ENCODE data around the gene PEX11A. TPM values are rescaled to one million over a fixed set of nuclear protein-coding genes. Genes with fewer than 3 reads are reported as not detected.

PEX11A gene
- 5.8 and 10.0 TPM in 2 replicates for total RNA-seq

GRCh38 chr15:89690276-89691218 lies at the start of gene PEX11A, which contains the start of gene WDR93:
Gene PEX11A, minus strand, starts transcription at chr15:89690754. Its CDS starts 122 bp downstream, at chr15:89690632.
Gene WDR93, plus strand, starts transcription at chr15:89690811. Its CDS starts 10,936 bp downstream, at chr15:89701747.
- peak within 1 kb of the TSS; percentile 86 for H3K4me3 ChIP-seq (ENCODE audit: low read depth, low read length)
- FAIRE-seq: no peak
- H3K36me3 ChIP-seq (ENCODE audit: control insufficient read depth, insufficient read depth, low read length): no peaks in the 10 kb centered on the region
- no peaks in the 10 kb centered on the region for H3K27me3 ChIP-seq (ENCODE audit: control insufficient read depth, insufficient read depth, low read length)
- TF ChIP-seq CTCF (IDR thresholded peaks at IDR 0.05; ENCODE audit: insufficient read depth, low read length, severe bottlenecking): no peak
- DNase-seq (ENCODE audit: low read depth): peak; percentile 69

- peak; percentile 84 for TF ChIP-seq CTCF (IDR thresholded peaks at IDR 0.05; ENCODE audit: insufficient read depth, low read length, severe bottlenecking)
- FAIRE-seq: peak; percentile 79
- no peak overlapping the region for H3K4me3 ChIP-seq (ENCODE audit: low read depth, low read length)
- peak; percentile 71 for DNase-seq (ENCODE audit: low read depth)
- H3K27me3 ChIP-seq (ENCODE audit: control insufficient read depth, insufficient read depth, low read length): peaks cover 2% of the 10 kb centered on the region
- no peaks in the 10 kb centered on the region for H3K36me3 ChIP-seq (ENCODE audit: control insufficient read depth, insufficient read depth, low read length)
Measured at GRCh38 chr15:89740137-89740536, 49.6 kb upstream of the PEX11A start.

GRCh38 chr15:89735773-89736172 lies 45.2 kb upstream of the PEX11A start:
- H3K4me3 ChIP-seq (ENCODE audit: low read depth, low read length): no peak overlapping the region
- no peak for TF ChIP-seq CTCF (IDR thresholded peaks at IDR 0.05; ENCODE audit: insufficient read depth, low read length, severe bottlenecking)
- H3K27me3 ChIP-seq (ENCODE audit: control insufficient read depth, insufficient read depth, low read length): peaks cover 2% of the 10 kb centered on the region
- FAIRE-seq (no peak), DNase-seq (ENCODE audit: low read depth) (no peak)
- no peaks in the 10 kb centered on the region for H3K36me3 ChIP-seq (ENCODE audit: control insufficient read depth, insufficient read depth, low read length)

- H3K27me3 ChIP-seq (ENCODE audit: control insufficient read depth, insufficient read depth, low read length): peaks cover 2% of the 10 kb centered on the region
- no peaks in the 10 kb centered on the region for H3K36me3 ChIP-seq (ENCODE audit: control insufficient read depth, insufficient read depth, low read length)
- TF ChIP-seq CTCF (IDR thresholded peaks at IDR 0.05; ENCODE audit: insufficient read depth, low read length, severe bottlenecking): no peak
- FAIRE-seq (no peak), DNase-seq (ENCODE audit: low read depth) (no peak)
- H3K4me3 ChIP-seq (ENCODE audit: low read depth, low read length): no peak overlapping the region
Measured at GRCh38 chr15:89732451-89733172, 42.1 kb upstream of the PEX11A start.

GRCh38 chr15:89731275-89731674 lies 40.7 kb upstream of the PEX11A start:
- H3K4me3 ChIP-seq (ENCODE audit: low read depth, low read length): no peak overlapping the region
- TF ChIP-seq CTCF (IDR thresholded peaks at IDR 0.05; ENCODE audit: insufficient read depth, low read length, severe bottlenecking): no peak
- no peak for FAIRE-seq

More at GRCh38 chr15:89731275-89731674, 40.7 kb upstream of the PEX11A start:
- Histone ChIP-seq H3K36me3 (ENCODE audit: control insufficient read depth, insufficient read depth, low read length) (no peaks in the 10 kb centered on the region), H3K27me3 (ENCODE audit: control insufficient read depth, insufficient read depth, low read length) (peaks cover 2% of the 10 kb centered on the region)
- DNase-seq (ENCODE audit: low read depth): no peak

Measured in bronchial epithelial cell (primary cell).